ENCODE results near the gene FLYWCH2.
"Not testable (repeated sequence)": the region's sequence is repeated elsewhere in the genome, so short reads cannot be mapped to it uniquely, and the experiment has no call there.

Gene FLYWCH2

GRCh38 chr16:2924901-2925755 lies 42.1 kb downstream of the FLYWCH2 start:
- Histone ChIP-seq H3K9me3 (ENCODE audit: control insufficient read depth in 1 of 2, low read length in 2 of 2) (no peaks in the 10 kb centered on the region), H3K4me1 (ENCODE audit: control insufficient read depth in 1 of 2, insufficient read depth in 2 of 2, low read length in 2 of 2) (peaks cover 0 to 3% of the 10 kb centered on the region in 2 donors), H3K4me3 (ENCODE audit: low read depth in 1 of 2, low read length in 2 of 2) (no peak overlapping the region), H3K27ac (ENCODE audit: low read length) (no peak overlapping the region), H3K36me3 (ENCODE audit: control insufficient read depth in 1 of 2, insufficient read depth in 2 of 2, low read length in 2 of 2) (peaks cover 5 to 14% of the 10 kb centered on the region in 2 donors), H3K27me3 (ENCODE audit: low read depth, low read length) (no peaks in the 10 kb centered on the region)

- H3K9me3 ChIP-seq (ENCODE audit: control insufficient read depth in 1 of 2, low read length in 2 of 2), result no peaks in the 10 kb centered on the region
- no peak overlapping the region for H3K27ac ChIP-seq (ENCODE audit: low read length)
- H3K27me3 ChIP-seq (ENCODE audit: low read depth, low read length), result no peaks in the 10 kb centered on the region
- H3K36me3 ChIP-seq (ENCODE audit: control insufficient read depth in 1 of 2, insufficient read depth in 2 of 2, low read length in 2 of 2), result peaks cover 5 to 21% of the 10 kb centered on the region in 2 donors
- H3K4me3 ChIP-seq (ENCODE audit: low read depth in 1 of 2, low read length in 2 of 2), result no peak overlapping the region
- peaks cover 0 to 3% of the 10 kb centered on the region in 2 donors for H3K4me1 ChIP-seq (ENCODE audit: control insufficient read depth in 1 of 2, insufficient read depth in 2 of 2, low read length in 2 of 2)
Observed at GRCh38 chr16:2925951-2926649, 43.1 kb downstream of the FLYWCH2 start.

- Histone ChIP-seq H3K27me3 (ENCODE audit: low read depth, low read length) (no peaks in the 10 kb centered on the region), H3K4me3 (ENCODE audit: low read depth in 1 of 2, low read length in 2 of 2) (peak overlapping the region; percentile 26 to 33), H3K27ac (ENCODE audit: low read length) (no peak overlapping the region), H3K36me3 (ENCODE audit: control insufficient read depth in 1 of 2, insufficient read depth in 2 of 2, low read length in 2 of 2) (peaks cover 5 to 21% of the 10 kb centered on the region in 2 donors), H3K4me1 (ENCODE audit: control insufficient read depth in 1 of 2, insufficient read depth in 2 of 2, low read length in 2 of 2) (peaks cover 0 to 3% of the 10 kb centered on the region in 2 donors), H3K9me3 (ENCODE audit: control insufficient read depth in 1 of 2, low read length in 2 of 2) (no peaks in the 10 kb centered on the region)
Observed at GRCh38 chr16:2926650-2926999, 43.6 kb downstream of the FLYWCH2 start.

- Histone ChIP-seq H3K27me3 (ENCODE audit: low read depth, low read length) (no peaks in the 10 kb centered on the region), H3K27ac (ENCODE audit: low read length) (no peak overlapping the region), H3K4me1 (ENCODE audit: control insufficient read depth in 1 of 2, insufficient read depth in 2 of 2, low read length in 2 of 2) (peaks cover 0 to 3% of the 10 kb centered on the region in 2 donors), H3K36me3 (ENCODE audit: control insufficient read depth in 1 of 2, insufficient read depth in 2 of 2, low read length in 2 of 2) (peaks cover 2 to 20% of the 10 kb centered on the region in 2 donors), H3K9me3 (ENCODE audit: control insufficient read depth in 1 of 2, low read length in 2 of 2) (no peaks in the 10 kb centered on the region), H3K4me3 (ENCODE audit: low read depth in 1 of 2, low read length in 2 of 2) (peak overlapping the region; percentile 26 to 33)
Observed at GRCh38 chr16:2927010-2927646, 44.1 kb downstream of the FLYWCH2 start.

GRCh38 chr16:2928151-2928550 lies 45.1 kb downstream of the FLYWCH2 start:
- H3K36me3 ChIP-seq (ENCODE audit: control insufficient read depth in 1 of 2, insufficient read depth in 2 of 2, low read length in 2 of 2), result peaks cover 0 to 23% of the 10 kb centered on the region in 2 donors
- not testable (repeated sequence) for H3K27ac ChIP-seq (ENCODE audit: low read length); H3K9me3 ChIP-seq (ENCODE audit: control insufficient read depth in 1 of 2, low read length in 2 of 2); H3K4me1 ChIP-seq (ENCODE audit: control insufficient read depth in 1 of 2, insufficient read depth in 2 of 2, low read length in 2 of 2); H3K27me3 ChIP-seq (ENCODE audit: low read depth, low read length); H3K4me3 ChIP-seq (ENCODE audit: low read depth in 1 of 2, low read length in 2 of 2)

GRCh38 chr16:2928796-2929195 lies 45.8 kb downstream of the FLYWCH2 start:
- H3K27ac ChIP-seq (ENCODE audit: low read length), result no peak overlapping the region
- no peaks in the 10 kb centered on the region for H3K27me3 ChIP-seq (ENCODE audit: low read depth, low read length)
- H3K36me3 ChIP-seq (ENCODE audit: control insufficient read depth in 1 of 2, insufficient read depth in 2 of 2, low read length in 2 of 2), result peaks cover 0 to 29% of the 10 kb centered on the region in 2 donors
- H3K4me3 ChIP-seq (ENCODE audit: low read depth in 1 of 2, low read length in 2 of 2), result no peak overlapping the region
- no peaks in the 10 kb centered on the region for H3K9me3 ChIP-seq (ENCODE audit: control insufficient read depth in 1 of 2, low read length in 2 of 2)
- peaks cover 0 to 3% of the 10 kb centered on the region in 2 donors for H3K4me1 ChIP-seq (ENCODE audit: control insufficient read depth in 1 of 2, insufficient read depth in 2 of 2, low read length in 2 of 2)

GRCh38 chr16:2929693-2930092 lies 46.7 kb downstream of the FLYWCH2 start:
- Histone ChIP-seq H3K4me1 (ENCODE audit: control insufficient read depth in 1 of 2, insufficient read depth in 2 of 2, low read length in 2 of 2) (peaks cover 0 to 3% of the 10 kb centered on the region in 2 donors), H3K4me3 (ENCODE audit: low read depth in 1 of 2, low read length in 2 of 2) (no peak overlapping the region), H3K36me3 (ENCODE audit: control insufficient read depth in 1 of 2, insufficient read depth in 2 of 2, low read length in 2 of 2) (peaks cover 4 to 38% of the 10 kb centered on the region in 2 donors), H3K27ac (ENCODE audit: low read length) (no peak overlapping the region), H3K27me3 (ENCODE audit: low read depth, low read length) (no peaks in the 10 kb centered on the region), H3K9me3 (ENCODE audit: control insufficient read depth in 1 of 2, low read length in 2 of 2) (no peaks in the 10 kb centered on the region)

GRCh38 chr16:2930236-2930635 lies 47.2 kb downstream of the FLYWCH2 start:
- Histone ChIP-seq H3K9me3 (ENCODE audit: control insufficient read depth in 1 of 2, low read length in 2 of 2) (no peaks in the 10 kb centered on the region), H3K36me3 (ENCODE audit: control insufficient read depth in 1 of 2, insufficient read depth in 2 of 2, low read length in 2 of 2) (peaks cover 4 to 44% of the 10 kb centered on the region in 2 donors), H3K4me1 (ENCODE audit: control insufficient read depth in 1 of 2, insufficient read depth in 2 of 2, low read length in 2 of 2) (peaks cover 0 to 3% of the 10 kb centered on the region in 2 donors), H3K27me3 (ENCODE audit: low read depth, low read length) (no peaks in the 10 kb centered on the region), H3K27ac (ENCODE audit: low read length) (no peak overlapping the region), H3K4me3 (ENCODE audit: low read depth in 1 of 2, low read length in 2 of 2) (no peak overlapping the region)

- H3K27ac ChIP-seq (ENCODE audit: low read length); H3K9me3 ChIP-seq (ENCODE audit: control insufficient read depth in 1 of 2, low read length in 2 of 2); H3K4me1 ChIP-seq (ENCODE audit: control insufficient read depth in 1 of 2, insufficient read depth in 2 of 2, low read length in 2 of 2); H3K27me3 ChIP-seq (ENCODE audit: low read depth, low read length); H3K4me3 ChIP-seq (ENCODE audit: low read depth in 1 of 2, low read length in 2 of 2): not testable (repeated sequence)
- peaks cover 4 to 53% of the 10 kb centered on the region in 2 donors for H3K36me3 ChIP-seq (ENCODE audit: control insufficient read depth in 1 of 2, insufficient read depth in 2 of 2, low read length in 2 of 2)
Observed at GRCh38 chr16:2931231-2931914, 48.4 kb downstream of the FLYWCH2 start.

- Histone ChIP-seq H3K27me3 (ENCODE audit: low read depth, low read length) (no peaks in the 10 kb centered on the region), H3K4me1 (ENCODE audit: control insufficient read depth in 1 of 2, insufficient read depth in 2 of 2, low read length in 2 of 2) (no peaks in the 10 kb centered on the region), H3K36me3 (ENCODE audit: control insufficient read depth in 1 of 2, insufficient read depth in 2 of 2, low read length in 2 of 2) (peaks cover 9 to 71% of the 10 kb centered on the region in 2 donors), H3K4me3 (ENCODE audit: low read depth in 1 of 2, low read length in 2 of 2) (no peak overlapping the region), H3K9me3 (ENCODE audit: control insufficient read depth in 1 of 2, low read length in 2 of 2) (no peaks in the 10 kb centered on the region), H3K27ac (ENCODE audit: low read length) (no peak overlapping the region)
Observed at GRCh38 chr16:2933136-2933535, 50.1 kb downstream of the FLYWCH2 start.

- no peak overlapping the region for H3K27ac ChIP-seq (ENCODE audit: low read length)
- H3K27me3 ChIP-seq (ENCODE audit: low read depth, low read length), result no peaks in the 10 kb centered on the region
- no peaks in the 10 kb centered on the region for H3K9me3 ChIP-seq (ENCODE audit: control insufficient read depth in 1 of 2, low read length in 2 of 2)
- peaks cover 9 to 73% of the 10 kb centered on the region in 2 donors for H3K36me3 ChIP-seq (ENCODE audit: control insufficient read depth in 1 of 2, insufficient read depth in 2 of 2, low read length in 2 of 2)
- H3K4me3 ChIP-seq (ENCODE audit: low read depth in 1 of 2, low read length in 2 of 2), result no peak overlapping the region
- no peaks in the 10 kb centered on the region for H3K4me1 ChIP-seq (ENCODE audit: control insufficient read depth in 1 of 2, insufficient read depth in 2 of 2, low read length in 2 of 2)
Observed at GRCh38 chr16:2933701-2934100, 50.7 kb downstream of the FLYWCH2 start.

All from muscle layer of duodenum (tissue), 2 donors.